ENCODE results near the gene EP400.
"Not testable (repeated sequence)": the region's sequence is repeated elsewhere in the genome, so short reads cannot be mapped to it uniquely, and the experiment has no call there.

EP400 gene

GRCh38 chr12:132094269-132094891 lies 144.6 kb downstream of the EP400 start:
- H3K4me1 ChIP-seq (ENCODE audit: control insufficient read depth in 1 of 2, insufficient read depth in 2 of 2, low read length in 2 of 2) = no peaks in the 10 kb centered on the region
- peaks cover 0 to 14% of the 10 kb centered on the region in 2 donors for H3K36me3 ChIP-seq (ENCODE audit: control insufficient read depth in 1 of 2, insufficient read depth in 2 of 2, low read length in 2 of 2)
- no peak overlapping the region for H3K4me3 ChIP-seq (ENCODE audit: low read depth in 1 of 2, low read length in 2 of 2)
- H3K9me3 ChIP-seq (ENCODE audit: control insufficient read depth in 1 of 2, low read length in 2 of 2) = no peaks in the 10 kb centered on the region
- H3K27ac ChIP-seq (ENCODE audit: low read length) = no peak overlapping the region
- H3K27me3 ChIP-seq (ENCODE audit: low read depth, low read length) = no peaks in the 10 kb centered on the region

DNA sequence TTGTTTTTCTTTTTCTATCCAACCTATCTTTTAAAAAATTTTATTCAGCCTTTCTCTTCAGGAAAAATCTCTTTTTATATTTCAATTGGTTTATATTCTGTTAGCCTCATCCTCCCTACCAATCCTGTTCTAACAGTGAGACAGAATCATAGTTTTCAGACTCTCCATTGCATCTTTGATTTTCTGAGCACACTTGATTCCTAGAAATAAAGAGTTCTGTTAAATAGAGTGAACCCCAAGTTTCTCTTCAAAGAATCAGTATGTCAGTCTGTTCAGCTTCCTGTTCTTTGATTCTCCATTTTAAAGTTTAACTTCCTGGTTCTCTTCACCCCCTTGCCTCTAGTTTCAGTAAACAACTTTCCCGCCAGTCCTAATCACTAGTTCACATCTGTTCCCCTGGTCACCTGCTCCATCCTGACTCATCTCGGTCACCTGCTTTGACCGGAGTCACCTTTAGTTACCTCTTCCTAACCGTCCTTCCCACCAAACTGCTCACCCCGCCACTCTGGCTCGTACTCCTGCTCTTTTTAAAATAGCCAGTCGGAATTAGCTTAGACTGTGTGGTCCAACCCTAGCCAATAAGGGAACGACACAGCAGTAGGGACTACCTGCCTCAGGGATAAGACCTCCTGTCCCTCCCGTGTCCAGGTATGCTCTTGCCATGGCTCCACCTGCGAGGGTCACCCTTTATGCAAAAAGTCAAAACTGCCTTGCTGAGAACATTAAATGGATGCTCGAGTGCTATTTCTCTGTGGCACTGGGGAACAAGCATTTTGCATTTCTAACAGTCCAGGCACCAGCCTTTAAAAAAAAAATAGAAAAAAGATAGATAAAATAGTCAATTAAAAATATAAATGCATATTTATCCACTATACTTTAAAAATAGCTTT lies 146.0 kb downstream of the EP400 start:
- no peaks in the 10 kb centered on the region for H3K27me3 ChIP-seq (ENCODE audit: low read depth, low read length)
- no peak overlapping the region for H3K4me3 ChIP-seq (ENCODE audit: low read depth in 1 of 2, low read length in 2 of 2)
- no peaks in the 10 kb centered on the region for H3K4me1 ChIP-seq (ENCODE audit: control insufficient read depth in 1 of 2, insufficient read depth in 2 of 2, low read length in 2 of 2)
- H3K36me3 ChIP-seq (ENCODE audit: control insufficient read depth in 1 of 2, insufficient read depth in 2 of 2, low read length in 2 of 2) = peaks cover 0 to 17% of the 10 kb centered on the region in 2 donors
- no peak overlapping the region for H3K27ac ChIP-seq (ENCODE audit: low read length)
- no peaks in the 10 kb centered on the region for H3K9me3 ChIP-seq (ENCODE audit: control insufficient read depth in 1 of 2, low read length in 2 of 2)

DNA sequence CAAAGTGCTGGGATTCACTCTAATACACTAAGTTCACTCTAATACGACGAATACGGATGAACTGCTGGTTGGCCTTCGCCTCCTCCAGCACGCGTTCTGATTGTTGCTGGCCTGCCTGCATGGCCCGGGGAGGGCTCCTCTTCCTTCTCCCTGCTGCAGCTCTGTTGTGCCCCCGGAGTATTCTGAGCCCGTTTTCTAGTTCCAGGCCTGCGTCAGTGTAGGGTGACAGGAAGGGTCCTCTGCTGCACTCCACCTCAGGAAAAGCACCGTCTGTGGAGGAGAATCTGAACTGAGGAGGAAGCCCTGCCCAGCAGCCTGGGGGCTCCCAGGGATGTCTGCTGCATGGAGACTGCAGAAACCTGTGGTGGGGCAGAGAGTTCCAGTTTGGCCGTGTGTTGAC lies 150.0 kb downstream of the EP400 start:
- Histone ChIP-seq H3K27me3 (ENCODE audit: low read depth, low read length) (no peaks in the 10 kb centered on the region), H3K36me3 (ENCODE audit: control insufficient read depth in 1 of 2, insufficient read depth in 2 of 2, low read length in 2 of 2) (peaks cover 0 to 15% of the 10 kb centered on the region in 2 donors), H3K4me3 (ENCODE audit: low read depth in 1 of 2, low read length in 2 of 2) (no peak overlapping the region), H3K27ac (ENCODE audit: low read length) (no peak overlapping the region), H3K4me1 (ENCODE audit: control insufficient read depth in 1 of 2, insufficient read depth in 2 of 2, low read length in 2 of 2) (no peaks in the 10 kb centered on the region), H3K9me3 (ENCODE audit: control insufficient read depth in 1 of 2, low read length in 2 of 2) (no peaks in the 10 kb centered on the region)

- no peaks in the 10 kb centered on the region for H3K4me1 ChIP-seq (ENCODE audit: control insufficient read depth in 1 of 2, insufficient read depth in 2 of 2, low read length in 2 of 2)
- no peak overlapping the region for H3K27ac ChIP-seq (ENCODE audit: low read length)
- H3K9me3 ChIP-seq (ENCODE audit: control insufficient read depth in 1 of 2, low read length in 2 of 2) = no peaks in the 10 kb centered on the region
- no peak overlapping the region for H3K4me3 ChIP-seq (ENCODE audit: low read depth in 1 of 2, low read length in 2 of 2)
- H3K36me3 ChIP-seq (ENCODE audit: control insufficient read depth in 1 of 2, insufficient read depth in 2 of 2, low read length in 2 of 2) = peaks cover 0 to 20% of the 10 kb centered on the region in 2 donors
- no peaks in the 10 kb centered on the region for H3K27me3 ChIP-seq (ENCODE audit: low read depth, low read length)
These were observed 150.7 kb downstream of the EP400 start for GRCh38 chr12:132100306-132101065.

DNA sequence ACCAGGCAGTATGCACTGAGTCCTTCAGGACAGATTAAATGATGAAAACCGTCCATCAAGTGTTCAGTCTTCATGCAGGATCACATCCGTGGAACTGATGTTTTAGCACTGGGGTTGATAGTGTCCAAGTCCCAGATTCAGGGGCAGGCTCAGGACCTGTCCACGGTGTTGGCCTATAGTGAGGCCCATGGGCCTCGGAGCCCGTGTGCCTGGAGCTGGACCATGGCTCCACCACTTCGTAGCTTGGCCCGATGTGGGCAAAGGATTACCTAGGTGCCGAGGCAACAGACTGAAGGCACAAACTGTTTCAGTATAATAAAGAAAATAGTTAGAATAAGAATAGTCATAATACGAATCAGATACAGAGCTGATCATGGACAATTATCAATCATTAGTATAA lies 152.6 kb downstream of the EP400 start:
- Histone ChIP-seq H3K27me3 (ENCODE audit: low read depth, low read length) (no peaks in the 10 kb centered on the region), H3K9me3 (ENCODE audit: control insufficient read depth in 1 of 2, low read length in 2 of 2) (no peaks in the 10 kb centered on the region), H3K4me3 (ENCODE audit: low read depth in 1 of 2, low read length in 2 of 2) (no peak overlapping the region), H3K4me1 (ENCODE audit: control insufficient read depth in 1 of 2, insufficient read depth in 2 of 2, low read length in 2 of 2) (no peaks in the 10 kb centered on the region), H3K36me3 (ENCODE audit: control insufficient read depth in 1 of 2, insufficient read depth in 2 of 2, low read length in 2 of 2) (peaks cover 6 to 27% of the 10 kb centered on the region in 2 donors), H3K27ac (ENCODE audit: low read length) (no peak overlapping the region)

DNA sequence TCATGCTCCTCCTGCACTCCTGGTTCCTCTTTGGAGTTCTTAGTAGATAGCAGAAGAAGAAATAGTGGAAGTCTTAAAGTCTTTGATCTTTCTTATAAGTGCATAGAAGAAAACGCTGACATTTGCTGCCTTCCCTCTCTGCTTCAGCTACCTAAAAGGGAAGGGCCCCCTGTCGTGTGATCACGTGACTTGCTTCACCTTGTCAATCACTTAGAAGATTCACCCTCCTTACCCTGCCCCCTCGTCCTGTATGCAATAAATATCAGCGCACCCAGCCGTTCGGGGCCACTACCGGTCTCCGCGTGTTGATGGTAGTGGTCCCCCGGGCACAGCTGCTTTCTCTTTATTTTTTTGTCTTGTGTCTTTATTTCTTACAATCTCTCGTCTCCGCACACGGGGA lies 153.3 kb downstream of the EP400 start:
- H3K4me1 ChIP-seq (ENCODE audit: control insufficient read depth in 1 of 2, insufficient read depth in 2 of 2, low read length in 2 of 2); H3K9me3 ChIP-seq (ENCODE audit: control insufficient read depth in 1 of 2, low read length in 2 of 2); H3K27me3 ChIP-seq (ENCODE audit: low read depth, low read length); H3K4me3 ChIP-seq (ENCODE audit: low read depth in 1 of 2, low read length in 2 of 2); H3K27ac ChIP-seq (ENCODE audit: low read length): not testable (repeated sequence)
- H3K36me3 ChIP-seq (ENCODE audit: control insufficient read depth in 1 of 2, insufficient read depth in 2 of 2, low read length in 2 of 2) = peaks cover 6 to 30% of the 10 kb centered on the region in 2 donors

DNA sequence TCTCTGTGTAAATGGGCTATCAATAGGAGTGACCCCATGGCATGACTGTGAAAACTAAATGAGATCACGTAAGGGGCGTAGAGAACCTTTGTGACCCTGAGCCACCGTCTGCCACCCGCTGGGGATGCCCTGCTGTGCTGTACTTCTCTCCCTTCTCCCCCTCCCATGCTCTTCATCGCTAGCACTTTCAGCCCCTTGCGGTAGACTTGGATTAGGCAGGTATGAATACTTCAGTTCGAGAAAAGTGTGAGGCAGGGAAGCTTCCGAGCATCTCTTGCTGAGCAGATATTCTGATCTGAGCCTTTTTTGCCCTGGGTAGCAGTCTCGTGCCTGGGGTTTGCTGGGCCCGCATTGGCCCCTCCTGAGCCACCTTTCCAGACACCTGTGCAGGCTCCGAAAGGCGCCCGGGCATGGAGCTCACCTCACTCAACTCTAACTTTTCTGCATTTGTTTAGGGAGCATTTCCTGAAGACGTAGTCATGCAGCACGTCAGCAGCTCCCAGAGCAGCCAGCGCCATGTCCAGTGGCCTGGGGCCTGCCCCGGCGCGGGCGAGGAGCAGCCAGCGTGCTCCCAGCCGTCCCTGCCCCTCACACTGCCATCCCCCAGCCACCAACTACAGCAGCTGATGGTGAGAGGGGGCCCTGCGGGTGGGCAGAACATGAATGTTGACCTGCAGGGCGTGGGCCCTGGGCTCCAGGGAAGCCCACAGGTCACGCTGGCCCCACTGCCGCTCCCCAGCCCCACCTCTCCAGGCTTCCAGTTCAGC lies 154.0 kb downstream of the EP400 start:
- Histone ChIP-seq H3K4me3 (ENCODE audit: low read depth in 1 of 2, low read length in 2 of 2) (no peak overlapping the region), H3K9me3 (ENCODE audit: control insufficient read depth in 1 of 2, low read length in 2 of 2) (no peaks in the 10 kb centered on the region), H3K27ac (ENCODE audit: low read length) (no peak overlapping the region), H3K4me1 (ENCODE audit: control insufficient read depth in 1 of 2, insufficient read depth in 2 of 2, low read length in 2 of 2) (no peaks in the 10 kb centered on the region), H3K27me3 (ENCODE audit: low read depth, low read length) (no peaks in the 10 kb centered on the region), H3K36me3 (ENCODE audit: control insufficient read depth in 1 of 2, insufficient read depth in 2 of 2, low read length in 2 of 2) (peaks cover 6 to 36% of the 10 kb centered on the region in 2 donors)

DNA sequence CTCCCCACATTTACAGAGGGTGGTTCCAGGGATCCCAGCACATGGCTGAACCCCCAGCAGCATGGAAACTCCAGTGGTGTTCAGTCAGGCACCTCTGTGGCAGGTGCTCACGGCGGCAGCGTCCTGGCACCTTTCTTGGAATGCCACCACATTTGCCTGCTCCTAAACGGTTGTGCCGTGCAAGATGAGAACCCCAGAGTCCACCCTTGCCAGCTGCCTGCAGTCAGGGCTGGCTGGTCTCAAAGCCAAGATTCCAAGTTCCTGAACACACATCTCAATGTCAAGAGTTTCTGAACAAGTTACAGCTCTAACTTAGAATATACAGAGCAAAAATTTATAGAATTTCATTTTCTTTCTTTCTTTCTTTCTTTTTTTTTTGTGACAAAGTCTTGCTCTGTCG lies 155.7 kb downstream of the EP400 start:
- peaks cover 11 to 42% of the 10 kb centered on the region in 2 donors for H3K36me3 ChIP-seq (ENCODE audit: control insufficient read depth in 1 of 2, insufficient read depth in 2 of 2, low read length in 2 of 2)
- H3K27me3 ChIP-seq (ENCODE audit: low read depth, low read length) = no peaks in the 10 kb centered on the region
- no peak overlapping the region for H3K4me3 ChIP-seq (ENCODE audit: low read depth in 1 of 2, low read length in 2 of 2)
- no peaks in the 10 kb centered on the region for H3K4me1 ChIP-seq (ENCODE audit: control insufficient read depth in 1 of 2, insufficient read depth in 2 of 2, low read length in 2 of 2)
- H3K27ac ChIP-seq (ENCODE audit: low read length) = no peak overlapping the region
- no peaks in the 10 kb centered on the region for H3K9me3 ChIP-seq (ENCODE audit: control insufficient read depth in 1 of 2, low read length in 2 of 2)

DNA sequence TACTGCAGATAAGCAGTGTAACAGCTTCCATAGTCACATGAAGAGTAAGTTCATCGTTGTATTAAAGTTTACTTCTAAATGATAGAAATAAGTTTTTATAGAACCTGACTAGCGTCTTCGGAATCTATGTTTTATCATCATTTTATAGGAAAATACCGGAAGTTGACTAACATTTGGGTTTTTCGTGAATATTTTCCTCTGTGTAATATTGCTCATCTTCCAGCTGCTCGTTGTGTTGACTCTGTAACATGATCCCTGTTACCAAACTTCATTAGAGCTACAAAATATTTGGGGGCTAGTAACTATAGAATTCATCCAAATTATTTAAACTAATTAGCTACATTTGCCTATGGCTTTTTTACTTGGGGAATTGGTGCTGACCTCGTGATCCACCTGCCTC lies 157.2 kb downstream of the EP400 start:
- Histone ChIP-seq H3K36me3 (ENCODE audit: control insufficient read depth in 1 of 2, insufficient read depth in 2 of 2, low read length in 2 of 2) (peaks cover 11 to 43% of the 10 kb centered on the region in 2 donors), H3K4me3 (ENCODE audit: low read depth in 1 of 2, low read length in 2 of 2) (no peak overlapping the region), H3K4me1 (ENCODE audit: control insufficient read depth in 1 of 2, insufficient read depth in 2 of 2, low read length in 2 of 2) (no peaks in the 10 kb centered on the region), H3K9me3 (ENCODE audit: control insufficient read depth in 1 of 2, low read length in 2 of 2) (no peaks in the 10 kb centered on the region), H3K27me3 (ENCODE audit: low read depth, low read length) (no peaks in the 10 kb centered on the region), H3K27ac (ENCODE audit: low read length) (no peak overlapping the region)

- H3K4me3 ChIP-seq (ENCODE audit: low read depth in 1 of 2, low read length in 2 of 2) = no peak overlapping the region
- H3K27ac ChIP-seq (ENCODE audit: low read length) = no peak overlapping the region
- H3K36me3 ChIP-seq (ENCODE audit: control insufficient read depth in 1 of 2, insufficient read depth in 2 of 2, low read length in 2 of 2) = peaks cover 11 to 46% of the 10 kb centered on the region in 2 donors
- H3K27me3 ChIP-seq (ENCODE audit: low read depth, low read length) = no peaks in the 10 kb centered on the region
- no peaks in the 10 kb centered on the region for H3K9me3 ChIP-seq (ENCODE audit: control insufficient read depth in 1 of 2, low read length in 2 of 2)
- H3K4me1 ChIP-seq (ENCODE audit: control insufficient read depth in 1 of 2, insufficient read depth in 2 of 2, low read length in 2 of 2) = no peaks in the 10 kb centered on the region
These were observed 158.6 kb downstream of the EP400 start for GRCh38 chr12:132108211-132108832.

Measured in muscle layer of duodenum (tissue), 2 donors.